A549 (cell line): ENCODE data around the gene TSPAN16. TPM values are rescaled to one million over a fixed set of nuclear protein-coding genes. Genes with fewer than 3 reads are reported as not detected.

Source experiments
- ATAC-seq, 2 experiments: fragments of 200-7000 bp in 1 of 2; fragments of >200 bp in 1 of 2; cut with Nextera tagmentation in 1 of 2; cut with Tn5 transposase in 1 of 2; 3 replicates each; pipeline versions ENCODE4 v1.8.0 to v1.9.1; 2018 to 2020; ENCODE audit warnings: mild to moderate bottlenecking in 1 of 2, moderate library complexity in 1 of 2
- CTCF ChIA-PET: fragments of 300-600 bp; sonication (Branson Sonifier 250); formaldehyde crosslinking; extraction: SDS; loops from one replicate; lab custom pipeline; 2021; ENCODE audit warnings: antibody characterized with exemption, inconsistent platforms; lab: Yijun Ruan, JAX
- POLR2A ChIA-PET: fragments of 350-600 bp; formaldehyde crosslinking; extraction: SDS; loops from one replicate; lab custom pipeline; 2021; ENCODE audit warnings: antibody characterized with exemption, inconsistent platforms; lab: Yijun Ruan, JAX
- DNase-seq, 2 experiments: peaks; one replicate each; pipeline versions ENCODE4 v3.0.0 to v3.0.0-alpha.2; 2011 to 2016; ENCODE audit warnings: low read depth in 1 of 2, low spot score in 1 of 2
- FAIRE-seq: peaks from 2 replicates; lab custom pipeline; 2011; peaks lifted over from hg19 to GRCh38; lab: Jason Lieb, UNC
- H3K27ac ChIP-seq, 2 experiments: fragments of >200 bp; sonication (Bioruptor Twin); formaldehyde crosslinking; 3 replicates each; pipeline ENCODE4 v1.5.1; 2016 to 2017
- H3K4me1 ChIP-seq: fragments of >200 bp; sonication (Bioruptor Twin); formaldehyde crosslinking; 3 replicates; pipeline ENCODE4 v1.6.1; 2016
- H3K4me2 ChIP-seq: fragments of >200 bp; sonication (Bioruptor Twin); formaldehyde crosslinking; 3 replicates; pipeline ENCODE4 v1.6.1; 2016
- H3K4me3 ChIP-seq: fragments of >200 bp; sonication (Bioruptor Twin); formaldehyde crosslinking; 3 replicates; pipeline ENCODE4 v1.5.1; 2016
- H3K9me3 ChIP-seq: fragments of >200 bp; sonication (Bioruptor Twin); formaldehyde crosslinking; 3 replicates; pipeline ENCODE4 v1.6.1; 2016
- ATOH8 ChIP-seq: fragments of 250-450 bp; sonication (Bioruptor Pico); IDR thresholded peaks from 2 replicates; pipeline ENCODE4 v1.5.0; 2020; ENCODE audit warnings: low read depth, mild to moderate bottlenecking, moderate library complexity
- CBX2 ChIP-seq: fragments of 200-600 bp; sonication (generic); IDR thresholded peaks from 2 replicates; pipeline ENCODE4 v1.6.1; 2016; ENCODE audit warnings: low read depth, mild to moderate bottlenecking, borderline replicate concordance
- CHD2 ChIP-seq: fragments of 150-350 bp; IDR thresholded peaks from 2 replicates; pipeline ENCODE4 v1.6.1; 2014; ENCODE audit warnings: low read length; ENCODE audit not compliant: partially characterized antibody
- EHF ChIP-seq: fragments of 250-450 bp; sonication (Bioruptor Pico); IDR thresholded peaks from 2 replicates; pipeline ENCODE4 v1.5.0; 2020; ENCODE audit warnings: mild to moderate bottlenecking
- EHMT2 ChIP-seq: fragments of 200-600 bp; sonication (generic); IDR thresholded peaks from 2 replicates; pipeline ENCODE4 v1.6.1; 2016; ENCODE audit warnings: antibody characterized with exemption, low read depth, mild to moderate bottlenecking, moderate library complexity
- EP300 ChIP-seq, 2 experiments: fragments of >200 bp; sonication (Bioruptor Twin); formaldehyde crosslinking; IDR thresholded peaks; 2 replicates in 1 of 2; 3 replicates in 1 of 2; pipeline ENCODE4 v1.6.1; 2016 to 2017
- ESRRA ChIP-seq: fragments of 150-350 bp; IDR thresholded peaks from 2 replicates; pipeline ENCODE4 v1.6.1; 2014; ENCODE audit warnings: mild to moderate bottlenecking, low read length, borderline replicate concordance
- HEYL ChIP-seq: fragments of 250-450 bp; sonication (Bioruptor Pico); IDR thresholded peaks from 2 replicates; pipeline ENCODE4 v1.8.0; 2021; ENCODE audit warnings: mild to moderate bottlenecking, moderate library complexity
- HOXA7 ChIP-seq: fragments of 250-450 bp; sonication (Bioruptor Pico); IDR thresholded peaks from 2 replicates; pipeline ENCODE4 v1.5.0; 2020; ENCODE audit warnings: mild to moderate bottlenecking, moderate library complexity
- JUN ChIP-seq, 2 experiments: fragments of >200 bp; sonication (Bioruptor Twin); formaldehyde crosslinking; IDR thresholded peaks; 2 replicates in 1 of 2; 3 replicates in 1 of 2; pipeline ENCODE4 v1.6.1; 2016 to 2017
- MAFK ChIP-seq: fragments of 450-650 bp; IDR thresholded peaks from 2 replicates; pipeline ENCODE4 v1.6.1; 2014; ENCODE audit not compliant: partially characterized antibody
- MAZ ChIP-seq: fragments of 150-350 bp; IDR thresholded peaks from 2 replicates; pipeline ENCODE4 v1.6.1; 2014; ENCODE audit warnings: antibody characterized with exemption, low read depth, low read length, borderline replicate concordance
- NFE2L2 ChIP-seq: fragments of 150-350 bp; conservative IDR thresholded peaks from 2 replicates; pipeline ENCODE4 v1.6.1; 2014; ENCODE audit warnings: low read length
- PHF8 ChIP-seq: fragments of 200-600 bp; sonication (generic); IDR thresholded peaks from 2 replicates; pipeline ENCODE4 v1.6.1; 2016; ENCODE audit warnings: low read depth, mild to moderate bottlenecking, antibody characterized with exemption, moderate library complexity, borderline replicate concordance
- POLR2A ChIP-seq: IDR thresholded peaks from 2 replicates; pipeline ENCODE4 v1.6.1; 2012; ENCODE audit warnings: mild to moderate bottlenecking, low read length
- POLR2AphosphoS2 ChIP-seq: conservative IDR thresholded peaks from 2 replicates; pipeline ENCODE4 v1.6.1; 2012; ENCODE audit warnings: low read length, improper control_type of control experiment, inconsistent platforms
- RAD21 ChIP-seq, 2 experiments: fragments of >200 bp in 1 of 2; sonication (Bioruptor Twin) in 1 of 2; formaldehyde crosslinking in 1 of 2; IDR thresholded peaks in 1 of 2; conservative IDR thresholded peaks in 1 of 2; 2 replicates in 1 of 2; 3 replicates in 1 of 2; pipeline ENCODE4 v1.6.1; 2012 to 2018; ENCODE audit warnings: inconsistent platforms in 1 of 2
- SMC3 ChIP-seq: fragments of >200 bp; sonication (Bioruptor Twin); formaldehyde crosslinking; IDR thresholded peaks from 3 replicates; pipeline ENCODE4 v1.6.1; 2018; ENCODE audit warnings: inconsistent platforms
- ZNF302 ChIP-seq: fragments of 250-450 bp; sonication (Bioruptor Pico); IDR thresholded peaks from 2 replicates; pipeline ENCODE4 v1.9.0; 2021; ENCODE audit warnings: inconsistent platforms, mild to moderate bottlenecking, moderate library complexity
- ZSCAN20 ChIP-seq: fragments of 250-450 bp; sonication (Bioruptor Pico); IDR thresholded peaks from 2 replicates; pipeline ENCODE4 v1.8.0; 2022; ENCODE audit warnings: mild to moderate bottlenecking, moderate library complexity
- WGBS: methylation state at CpG from one replicate; pipeline ENCODE4 v1.1.6; 2017; ENCODE audit errors: missing lambda C conversion rate; 5-methylcytosine and 5-hydroxymethylcytosine counted together
- polyA minus RNA-seq: library from RNA; depleted of rRNA, polyadenylated mRNA; stranded (reverse); fragments of >200 nt; gene quantifications from 2 replicates; pipeline ENCODE4 v1.2.3, GENCODE V29; 2011; rRNA and poly(A)+ RNA removed
- polyA plus RNA-seq, 4 experiments: library from polyadenylated mRNA; depleted of rRNA in 3 of 4; stranded (reverse); fragments of >200 nt; fragmentation: RNase III in 1 of 4; extraction: RNeasy Plus Mini Kit Qiagen cat#74134 plus additional on column Dnase treatment in 1 of 4; gene quantifications; 2 replicates in 3 of 4; 3 replicates in 1 of 4; pipeline ENCODE4 v1.2.3, GENCODE V29; 2011 to 2017
- TF ChIP-seq, protein P1 (sequence below): fragments of 250-450 bp; sonication (Bioruptor Pico); IDR thresholded peaks from 2 replicates; pipeline ENCODE4 v1.5.0; 2021; ENCODE audit warnings: mild to moderate bottlenecking, moderate library complexity, borderline replicate concordance
- TF ChIP-seq, protein P2 (sequence below): fragments of >200 bp; sonication (Bioruptor Twin); formaldehyde crosslinking; IDR thresholded peaks from 3 replicates; pipeline ENCODE4 v1.5.1; 2016
- TF ChIP-seq, protein P3 (sequence below): fragments of >200 bp; sonication (Bioruptor Twin); formaldehyde crosslinking; IDR thresholded peaks from 2 replicates; pipeline ENCODE4 v1.6.1; 2016
- TF ChIP-seq, protein P4 (sequence below): fragments of 150-350 bp; IDR thresholded peaks from 2 replicates; pipeline ENCODE4 v1.6.1; 2014; ENCODE audit warnings: low read depth, mild to moderate bottlenecking, low read length

TSPAN16 gene, protein sequence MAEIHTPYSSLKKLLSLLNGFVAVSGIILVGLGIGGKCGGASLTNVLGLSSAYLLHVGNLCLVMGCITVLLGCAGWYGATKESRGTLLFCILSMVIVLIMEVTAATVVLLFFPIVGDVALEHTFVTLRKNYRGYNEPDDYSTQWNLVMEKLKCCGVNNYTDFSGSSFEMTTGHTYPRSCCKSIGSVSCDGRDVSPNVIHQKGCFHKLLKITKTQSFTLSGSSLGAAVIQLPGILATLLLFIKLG
- polyA plus RNA-seq (2011; rRNA removed): not detected in 2 replicates
- polyA plus RNA-seq (2012; cell fraction: cytosol; rRNA removed): not detected in 2 replicates
- not detected in 2 replicates for polyA plus RNA-seq (2012; cell fraction: nucleus; rRNA removed)
- not detected in 3 replicates for polyA plus RNA-seq (2017; fragmentation: RNase III; extraction: RNeasy Plus Mini Kit Qiagen cat#74134 plus additional on column Dnase treatment)
- polyA minus RNA-seq: not detected in 2 replicates

GRCh38 chr19:11295665-11296245 is at the start of gene TSPAN16:
TSPAN16 (plus strand) TSS chr19:11296160; CDS start chr19:11296298, 138 bp downstream.
- ChIA-PET POLR2A (no interaction called here), CTCF (interaction anchor here (0.9 to 4.6 kb wide), 11 partner anchors 10 to 186 kb away, joined by 3 to 34 read pairs (median 5); partner anchors contain the start of genes ELAVL3 and SWSAP1)
- H3K4me2 ChIP-seq: no peak within 1 kb of the TSS
- FAIRE-seq (no peak), ATAC-seq (no peak), DNase-seq (no peak)
- peak within 1 kb of the TSS in 1 of 2 experiments; percentile 48; a peak in 2 of 6 replicates for H3K27ac ChIP-seq
- no peaks in the 10 kb centered on the region for H3K9me3 ChIP-seq
- TF ChIP-seq NFE2L2: no peak
- peak in 1 of 2 experiments; percentile 17; a peak in 1 of 5 replicates for TF ChIP-seq RAD21 (conservative IDR thresholded peaks at IDR 0.05 in 1 of 2, IDR thresholded peaks at IDR 0.05 in 1 of 2)
- 88% methylated on average over 5 of the region's 8 CpGs for WGBS
- peaks cover 10% of the 10 kb centered on the region; the same call in 1 of the 3 replicates for H3K4me1 ChIP-seq
- no peak within 1 kb of the TSS for H3K4me3 ChIP-seq

DNA sequence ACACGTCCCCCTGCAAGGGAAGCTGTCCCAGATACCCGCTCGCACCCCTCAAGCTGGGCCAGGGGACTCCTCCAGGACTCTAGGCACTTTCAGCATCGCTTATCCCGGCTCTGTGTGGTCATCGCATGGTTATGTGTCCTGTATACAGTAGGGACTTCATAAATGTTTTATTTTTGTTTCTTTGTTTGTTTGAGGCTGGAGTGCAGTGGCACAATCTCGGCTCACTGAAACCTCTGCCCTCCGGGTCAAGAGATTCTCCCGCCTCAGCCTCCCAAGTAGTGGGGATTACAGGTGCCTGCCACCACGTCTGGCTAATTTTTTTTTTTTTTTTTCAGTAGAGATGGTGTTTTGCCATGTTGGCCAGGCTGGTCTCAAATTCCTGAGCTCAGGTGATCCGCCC is 49.0 kb upstream of the TSPAN16 start:
- DNase-seq (no peak), FAIRE-seq (no peak), ATAC-seq (no peak)
- ChIA-PET POLR2A (no interaction called here), CTCF (interaction anchor here (0.6 to 0.7 kb wide), 3 partner anchors 11 to 292 kb away, joined by 4 to 6 read pairs (median 4); no protein-coding TSS in a partner anchor)
- H3K4me2 ChIP-seq: no peak overlapping the region
- H3K4me3 ChIP-seq: no peak overlapping the region
- TF ChIP-seq SMC3 (no peak), ATOH8 (CRISPR knock-in tag) (no peak)
- TF ChIP-seq, protein P1, sequence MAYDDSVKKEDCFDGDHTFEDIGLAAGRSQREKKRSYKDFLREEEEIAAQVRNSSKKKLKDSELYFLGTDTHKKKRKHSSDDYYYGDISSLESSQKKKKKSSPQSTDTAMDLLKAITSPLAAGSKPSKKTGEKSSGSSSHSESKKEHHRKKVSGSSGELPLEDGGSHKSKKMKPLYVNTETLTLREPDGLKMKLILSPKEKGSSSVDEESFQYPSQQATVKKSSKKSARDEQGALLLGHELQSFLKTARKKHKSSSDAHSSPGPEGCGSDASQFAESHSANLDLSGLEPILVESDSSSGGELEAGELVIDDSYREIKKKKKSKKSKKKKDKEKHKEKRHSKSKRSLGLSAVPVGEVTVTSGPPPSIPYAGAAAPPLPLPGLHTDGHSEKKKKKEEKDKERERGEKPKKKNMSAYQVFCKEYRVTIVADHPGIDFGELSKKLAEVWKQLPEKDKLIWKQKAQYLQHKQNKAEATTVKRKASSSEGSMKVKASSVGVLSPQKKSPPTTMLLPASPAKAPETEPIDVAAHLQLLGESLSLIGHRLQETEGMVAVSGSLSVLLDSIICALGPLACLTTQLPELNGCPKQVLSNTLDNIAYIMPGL: no peak
- TF ChIP-seq, protein P2, sequence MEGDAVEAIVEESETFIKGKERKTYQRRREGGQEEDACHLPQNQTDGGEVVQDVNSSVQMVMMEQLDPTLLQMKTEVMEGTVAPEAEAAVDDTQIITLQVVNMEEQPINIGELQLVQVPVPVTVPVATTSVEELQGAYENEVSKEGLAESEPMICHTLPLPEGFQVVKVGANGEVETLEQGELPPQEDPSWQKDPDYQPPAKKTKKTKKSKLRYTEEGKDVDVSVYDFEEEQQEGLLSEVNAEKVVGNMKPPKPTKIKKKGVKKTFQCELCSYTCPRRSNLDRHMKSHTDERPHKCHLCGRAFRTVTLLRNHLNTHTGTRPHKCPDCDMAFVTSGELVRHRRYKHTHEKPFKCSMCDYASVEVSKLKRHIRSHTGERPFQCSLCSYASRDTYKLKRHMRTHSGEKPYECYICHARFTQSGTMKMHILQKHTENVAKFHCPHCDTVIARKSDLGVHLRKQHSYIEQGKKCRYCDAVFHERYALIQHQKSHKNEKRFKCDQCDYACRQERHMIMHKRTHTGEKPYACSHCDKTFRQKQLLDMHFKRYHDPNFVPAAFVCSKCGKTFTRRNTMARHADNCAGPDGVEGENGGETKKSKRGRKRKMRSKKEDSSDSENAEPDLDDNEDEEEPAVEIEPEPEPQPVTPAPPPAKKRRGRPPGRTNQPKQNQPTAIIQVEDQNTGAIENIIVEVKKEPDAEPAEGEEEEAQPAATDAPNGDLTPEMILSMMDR: no peak
- no peak overlapping the region for H3K27ac ChIP-seq
- 89% methylated on average over 11 of the region's 11 CpGs for WGBS
- no peaks in the 10 kb centered on the region for H3K9me3 ChIP-seq
- 0 out of 3 replicates have a peak, but pooled peaks cover 4% of the 10 kb centered on the region for H3K4me1 ChIP-seq

- ChIA-PET POLR2A (no interaction called here), CTCF (interaction anchor here (0.6 to 0.7 kb wide), 3 partner anchors 11 to 293 kb away, joined by 4 to 6 read pairs (median 4); no protein-coding TSS in a partner anchor)
- Histone ChIP-seq H3K4me1 (0 out of 3 replicates have a peak, but pooled peaks cover 4% of the 10 kb centered on the region), H3K27ac (no peak overlapping the region), H3K9me3 (no peaks in the 10 kb centered on the region), H3K4me2 (no peak overlapping the region), H3K4me3 (no peak overlapping the region)
- no peak for FAIRE-seq
- 100% methylated on average over 4 of the region's 10 CpGs for WGBS
- ATAC-seq: no peak
- no peak for DNase-seq
- no peak for TF ChIP-seq CHD2
- no peak for TF ChIP-seq ZSCAN20 (CRISPR knock-in tag)
- TF ChIP-seq, protein P3, sequence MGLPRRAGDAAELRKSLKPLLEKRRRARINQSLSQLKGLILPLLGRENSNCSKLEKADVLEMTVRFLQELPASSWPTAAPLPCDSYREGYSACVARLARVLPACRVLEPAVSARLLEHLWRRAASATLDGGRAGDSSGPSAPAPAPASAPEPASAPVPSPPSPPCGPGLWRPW: no peak
- TF ChIP-seq EHF (CRISPR knock-in tag): no peak
- no peak for TF ChIP-seq ESRRA
- TF ChIP-seq, protein P4, sequence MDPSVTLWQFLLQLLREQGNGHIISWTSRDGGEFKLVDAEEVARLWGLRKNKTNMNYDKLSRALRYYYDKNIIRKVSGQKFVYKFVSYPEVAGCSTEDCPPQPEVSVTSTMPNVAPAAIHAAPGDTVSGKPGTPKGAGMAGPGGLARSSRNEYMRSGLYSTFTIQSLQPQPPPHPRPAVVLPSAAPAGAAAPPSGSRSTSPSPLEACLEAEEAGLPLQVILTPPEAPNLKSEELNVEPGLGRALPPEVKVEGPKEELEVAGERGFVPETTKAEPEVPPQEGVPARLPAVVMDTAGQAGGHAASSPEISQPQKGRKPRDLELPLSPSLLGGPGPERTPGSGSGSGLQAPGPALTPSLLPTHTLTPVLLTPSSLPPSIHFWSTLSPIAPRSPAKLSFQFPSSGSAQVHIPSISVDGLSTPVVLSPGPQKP: no peak
- TF ChIP-seq SMC3: no peak
- TF ChIP-seq HEYL: no peak
- TF ChIP-seq MAFK: no peak
- no peak for TF ChIP-seq EP300 (IDR thresholded peaks at IDR 0.05)
- TF ChIP-seq CBX2: no peak
- no peak for TF ChIP-seq PHF8
- no peak for TF ChIP-seq MAZ
- no peak for TF ChIP-seq POLR2AphosphoS2
- no peak for TF ChIP-seq EHMT2
- no peak for TF ChIP-seq ZNF302 (CRISPR knock-in tag)
- no peak for TF ChIP-seq JUN (IDR thresholded peaks at IDR 0.05)
- TF ChIP-seq ATOH8 (CRISPR knock-in tag): no peak
- TF ChIP-seq POLR2A: no peak
- no peak for TF ChIP-seq HOXA7
Measured at GRCh38 chr19:11247391-11247790, 48.6 kb upstream of the TSPAN16 start.
